Keratinocyte (primary cell): Measurements from ENCODE around the gene CELA2B. TPM values are rescaled to one million over a fixed set of nuclear protein-coding genes. Genes with fewer than 3 reads are reported as not detected.
"Not testable (repeated sequence)": the region's sequence is repeated elsewhere in the genome, so short reads cannot be mapped to it uniquely, and the experiment has no call there.

Source experiments
- DNase-seq: peaks from one replicate; pipeline ENCODE4 v3.0.0-alpha.2; 2011; ENCODE audit warnings: low read depth, missing footprints, low spot score
- FAIRE-seq: peaks from 2 replicates; lab custom pipeline; 2011; peaks lifted over from hg19 to GRCh38; lab: Jason Lieb, UNC
- H2AFZ ChIP-seq: 2 replicates; pipeline ENCODE4 v1.6.0; 2012; ENCODE audit warnings: low read length, control low read depth, inconsistent platforms; ENCODE audit not compliant: control insufficient read depth
- H3K27ac ChIP-seq: 2 replicates; pipeline ENCODE4 v1.5.1; 2011; ENCODE audit warnings: low read length; ENCODE audit not compliant: control insufficient read depth, insufficient read depth
- H3K27me3 ChIP-seq: 3 replicates; pipeline ENCODE4 v1.6.0; 2011; ENCODE audit warnings: low read length; ENCODE audit not compliant: control insufficient read depth, insufficient read depth; ENCODE audit errors: extremely low read depth
- H3K36me3 ChIP-seq, 2 experiments: 2 replicates in 1 of 2; 3 replicates in 1 of 2; pipeline ENCODE4 v1.5.1; 2011; ENCODE audit warnings: low read length in 2 of 2, mild to moderate bottlenecking in 1 of 2; ENCODE audit not compliant: control insufficient read depth in 2 of 2, insufficient read depth in 2 of 2; ENCODE audit errors: extremely low read depth in 1 of 2
- H3K4me1 ChIP-seq: 3 replicates; pipeline ENCODE4 v1.5.1; 2011; ENCODE audit warnings: low read length; ENCODE audit not compliant: control insufficient read depth, insufficient read depth; ENCODE audit errors: extremely low read depth
- H3K4me2 ChIP-seq: 3 replicates; pipeline ENCODE4 v1.6.0; 2011; ENCODE audit warnings: low read depth, low read length; ENCODE audit not compliant: control insufficient read depth, insufficient read depth; ENCODE audit errors: extremely low read depth
- H3K4me3 ChIP-seq, 3 experiments: fragments of 200-600 bp in 1 of 3; sonication (generic) in 1 of 3; 2 replicates in 2 of 3; 3 replicates in 1 of 3; pipeline ENCODE4 v1.5.1; 2011 to 2016; ENCODE audit warnings: low read length in 3 of 3, mild to moderate bottlenecking in 3 of 3, control low read depth in 2 of 3, inconsistent platforms in 1 of 3, low read depth in 1 of 3, mixed read lengths in 1 of 3, mixed run types in 1 of 3, moderate library complexity in 1 of 3; ENCODE audit not compliant: control insufficient read depth in 2 of 3, insufficient read depth in 2 of 3; ENCODE audit errors: extremely low read depth in 1 of 3
- H3K79me2 ChIP-seq: 2 replicates; pipeline ENCODE4 v1.6.0; 2012; ENCODE audit warnings: low read length; ENCODE audit not compliant: control insufficient read depth, insufficient read depth
- H3K9ac ChIP-seq: 3 replicates; pipeline ENCODE4 v1.6.0; 2011; ENCODE audit warnings: low read length; ENCODE audit not compliant: control insufficient read depth, insufficient read depth; ENCODE audit errors: extremely low read depth
- H3K9me1 ChIP-seq: 3 replicates; pipeline ENCODE4 v1.6.0; 2011; ENCODE audit warnings: low read length; ENCODE audit not compliant: control insufficient read depth, insufficient read depth; ENCODE audit errors: extremely low read depth
- H3K9me3 ChIP-seq: 2 replicates; pipeline ENCODE4 v1.5.1; 2012; ENCODE audit warnings: low read depth, low read length; ENCODE audit not compliant: control insufficient read depth
- H4K20me1 ChIP-seq: 3 replicates; pipeline ENCODE4 v1.6.0; 2011; ENCODE audit warnings: low read length; ENCODE audit not compliant: control insufficient read depth, insufficient read depth; ENCODE audit errors: extremely low read depth
- CTCF ChIP-seq, 3 experiments: IDR thresholded peaks in 1 of 3; conservative IDR thresholded peaks in 1 of 3; optimal IDR thresholded peaks in 1 of 3; 2 replicates in 2 of 3; 3 replicates in 1 of 3; pipeline versions ENCODE3 to v1.5.1; 2011; ENCODE audit warnings: low read length in 3 of 3, mild to moderate bottlenecking in 3 of 3, moderate library complexity in 2 of 3, control low read depth in 1 of 3, inconsistent platforms in 1 of 3; ENCODE audit not compliant: insufficient read depth in 2 of 3; ENCODE audit errors: extremely low read depth in 1 of 3
- EZH2 ChIP-seq: IDR thresholded peaks from one replicate; pipeline ENCODE4 v1.6.1; 2012; ENCODE audit warnings: inconsistent platforms, mild to moderate bottlenecking, low read length, moderate library complexity
- dilution Hi-C: fragments of 300-500 bp; cut with MboI; formaldehyde crosslinking; loops from one replicate; pipeline ENCODE4 v1.7.0; 2020; ENCODE audit warnings: low sequenced_read_pairs; ENCODE audit not compliant: extremely low pct_ligation_motif_present
- polyA plus RNA-seq, 5 experiments: library from polyadenylated mRNA; depleted of rRNA in 3 of 5; stranded (reverse) in 3 of 5; stranded (forward) in 1 of 5; unstranded in 1 of 5; fragments of >200 nt; gene quantifications; 1 replicate in 1 of 5; 2 replicates in 3 of 5; 3 replicates in 1 of 5; pipeline versions ENCODE4 v1.2.1 to v1.2.3, GENCODE V29; 2011 to 2012; ENCODE audit warnings: missing spikeins in 2 of 5, low read depth in 1 of 5, low replicate concordance in 1 of 5

CELA2B gene
- polyA plus RNA-seq, 1 donor (not counting 4 experiments of a cell fraction or from before 2014, with no cell fraction given), result not detected

GRCh38 chr1:15468145-15468544 is 7.8 kb upstream of the CELA2B start:
- H3K27me3 ChIP-seq, result no peaks in the 10 kb centered on the region
- no peak for FAIRE-seq
- no peak for TF ChIP-seq EZH2
- no peak for TF ChIP-seq CTCF (optimal IDR thresholded peaks at IDR 0.05 in 1 of 3, IDR thresholded peaks at IDR 0.05 in 1 of 3, conservative IDR thresholded peaks at IDR 0.05 in 1 of 3; ENCODE audit: extremely low read depth in 1 of 3, insufficient read depth in 2 of 3, low read length in 3 of 3)
- no peak overlapping the region for H2AFZ ChIP-seq
- no peaks in the 10 kb centered on the region for H3K9me3 ChIP-seq
- H3K79me2 ChIP-seq, result no peaks in the 10 kb centered on the region
- H3K4me2 ChIP-seq, result no peak overlapping the region
- H3K36me3 ChIP-seq, result no peaks in the 10 kb centered on the region
- no peaks in the 10 kb centered on the region for H4K20me1 ChIP-seq
- H3K4me1 ChIP-seq, result peaks cover 3% of the 10 kb centered on the region
- no peak for DNase-seq
- H3K9ac ChIP-seq, result no peak overlapping the region
- no peak overlapping the region for H3K4me3 ChIP-seq
- dilution Hi-C loops, result no loop called here
- H3K27ac ChIP-seq, result no peak overlapping the region
- H3K9me1 ChIP-seq, result no peaks in the 10 kb centered on the region

- TF ChIP-seq CTCF (optimal IDR thresholded peaks at IDR 0.05 in 1 of 3, IDR thresholded peaks at IDR 0.05 in 1 of 3, conservative IDR thresholded peaks at IDR 0.05 in 1 of 3; ENCODE audit: extremely low read depth in 1 of 3, insufficient read depth in 2 of 3, low read length in 3 of 3), result no peak
- TF ChIP-seq EZH2, result no peak
- H2AFZ ChIP-seq, result no peak overlapping the region
- H3K9me3 ChIP-seq, result no peaks in the 10 kb centered on the region
- dilution Hi-C loops, result no loop called here
- FAIRE-seq (no peak), DNase-seq (no peak)
- H3K4me3 ChIP-seq, result no peak overlapping the region
- no peak overlapping the region for H3K9ac ChIP-seq
- no peaks in the 10 kb centered on the region for H3K79me2 ChIP-seq
- H3K4me2 ChIP-seq, result no peak overlapping the region
- H3K27me3 ChIP-seq, result no peaks in the 10 kb centered on the region
- no peak overlapping the region for H3K27ac ChIP-seq
- no peaks in the 10 kb centered on the region for H4K20me1 ChIP-seq
- H3K4me1 ChIP-seq, result no peaks in the 10 kb centered on the region
- H3K9me1 ChIP-seq, result no peaks in the 10 kb centered on the region
- no peaks in the 10 kb centered on the region for H3K36me3 ChIP-seq
Observed at GRCh38 chr1:15469361-15469760, 6.5 kb upstream of the CELA2B start.

- H2AFZ ChIP-seq, H3K4me3 ChIP-seq, H4K20me1 ChIP-seq, H3K4me2 ChIP-seq, H3K9ac ChIP-seq, H3K79me2 ChIP-seq, H3K9me1 ChIP-seq, H3K27me3 ChIP-seq, H3K4me1 ChIP-seq, H3K9me3 ChIP-seq, FAIRE-seq, H3K27ac ChIP-seq, DNase-seq, H3K36me3 ChIP-seq, dilution Hi-C loops: not testable (repeated sequence)
Observed at GRCh38 chr1:15469821-15470448, 6.0 kb upstream of the CELA2B start.

- H3K27me3 ChIP-seq, H3K79me2 ChIP-seq, H2AFZ ChIP-seq, DNase-seq, H3K4me2 ChIP-seq, H4K20me1 ChIP-seq, H3K27ac ChIP-seq, H3K9me3 ChIP-seq, H3K9ac ChIP-seq, dilution Hi-C loops, H3K4me3 ChIP-seq, H3K36me3 ChIP-seq, H3K4me1 ChIP-seq, FAIRE-seq, H3K9me1 ChIP-seq: not testable (repeated sequence)
Observed at GRCh38 chr1:15471067-15471466, 4.8 kb upstream of the CELA2B start.
